Measurements from ENCODE around the gene NUP35. TPM values are rescaled to one million over a fixed set of nuclear protein-coding genes. Genes with fewer than 3 reads are reported as not detected.
A peak's percentile ranks its signal among the peaks of the same experiment; 100 is the strongest.

The NUP35 gene
- 16.1 and 25.3 TPM in 2 replicates for total RNA-seq

GRCh38 chr2:183124222-183124956 lies at the start of gene NUP35:
NUP35 (plus strand) TSS chr2:183124443; CDS start chr2:183124458, 15 bp downstream.
- peak; percentile 74 for DNase-seq (ENCODE audit: low read depth, low spot score)

- no peak for DNase-seq (ENCODE audit: low read depth, low spot score)
Observed at GRCh38 chr2:183078163-183078463, 46.1 kb upstream of the NUP35 start.

DNA sequence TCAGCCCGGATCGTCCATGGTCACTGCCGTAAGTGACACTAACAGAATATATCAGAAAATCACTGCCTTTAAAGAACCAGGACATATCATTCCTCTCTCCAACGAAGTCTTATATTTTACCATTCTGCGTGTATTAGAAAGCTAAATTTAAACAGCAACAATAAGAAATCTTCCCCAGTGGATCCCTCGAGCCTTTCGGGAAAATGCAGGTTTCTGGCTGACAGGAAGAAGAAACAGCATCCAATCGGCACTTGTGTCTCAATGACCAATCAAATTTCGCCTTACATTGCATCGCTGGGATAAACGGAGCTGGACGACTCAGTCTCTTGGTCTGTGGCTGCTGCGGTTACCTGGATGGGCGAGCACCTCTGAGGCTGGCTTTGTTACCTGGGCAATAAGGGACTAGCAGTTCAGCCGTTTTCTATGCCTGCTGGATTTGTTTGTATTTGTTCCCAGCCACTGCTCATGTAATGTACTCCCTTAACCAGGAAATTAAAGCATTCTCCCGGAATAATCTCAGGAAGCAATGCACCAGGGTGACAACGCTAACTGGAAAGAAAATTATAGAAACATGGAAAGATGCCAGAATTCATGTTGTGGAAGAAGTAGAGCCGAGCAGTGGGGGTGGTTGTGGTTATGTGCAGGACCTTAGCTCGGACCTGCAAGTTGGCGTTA lies 45.6 kb upstream of the NUP35 start, which contains the start of gene DUSP19:
TSS of gene DUSP19 (plus strand) at position 284 of the 675 bp plus-strand sequence. CDS start at position 471, 187 bp downstream.
- peak; percentile 69 for DNase-seq (ENCODE audit: low read depth, low spot score)

DNA sequence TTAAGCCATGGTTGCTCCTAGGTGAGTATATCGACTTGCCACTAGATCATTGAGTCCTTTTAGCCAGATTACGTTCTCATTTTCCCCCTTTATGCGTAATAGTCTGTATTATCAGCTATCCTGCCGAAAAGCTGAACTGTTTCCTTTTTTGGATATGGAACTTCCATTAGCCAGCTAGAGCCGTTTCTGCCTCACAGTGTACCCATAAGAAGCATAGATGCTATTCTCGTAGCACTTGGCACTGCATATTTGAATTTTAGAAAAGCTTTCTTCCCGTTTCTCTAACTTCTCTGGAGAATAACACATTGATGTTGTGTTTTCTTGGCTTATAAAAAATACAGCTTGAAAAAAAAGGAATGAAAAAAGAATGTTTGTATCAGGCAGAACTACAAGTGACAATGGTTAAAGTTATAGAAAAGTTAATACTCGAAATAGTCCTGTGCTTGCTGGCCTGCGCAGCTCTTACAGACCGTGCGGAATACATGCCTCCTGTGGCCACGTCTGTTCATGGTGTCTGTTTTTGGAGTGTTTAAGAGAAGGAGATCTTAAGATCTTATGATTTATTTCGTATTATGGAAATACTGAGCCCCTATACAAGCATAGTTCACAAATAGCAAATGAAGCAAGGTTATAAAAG lies 45.0 kb upstream of the NUP35 start:
- DNase-seq (ENCODE audit: low read depth, low spot score): no peak

DNA sequence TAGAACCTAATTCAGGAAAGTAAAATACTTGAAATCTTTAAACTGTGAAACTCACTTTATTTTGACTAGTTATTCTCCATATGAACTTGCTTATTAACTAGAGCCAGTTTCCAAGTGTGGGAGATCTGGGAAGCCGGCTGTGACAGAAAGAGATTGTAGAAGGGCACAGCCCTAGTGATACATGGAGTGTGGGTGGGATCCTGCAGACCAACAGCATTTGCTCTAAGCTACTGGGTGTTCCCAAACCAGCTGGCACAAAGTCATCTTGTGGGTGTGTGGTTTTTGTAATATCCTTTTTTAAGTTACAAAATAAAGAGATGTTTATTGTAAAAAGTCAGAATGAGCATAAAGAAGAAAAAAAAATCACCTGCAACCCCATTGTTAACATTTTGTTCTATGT lies 42.3 kb upstream of the NUP35 start:
- DNase-seq (ENCODE audit: low read depth, low spot score): no peak

GRCh38 chr2:183088061-183088460 lies 36.2 kb upstream of the NUP35 start:
- DNase-seq (ENCODE audit: low read depth, low spot score): no peak

DNA sequence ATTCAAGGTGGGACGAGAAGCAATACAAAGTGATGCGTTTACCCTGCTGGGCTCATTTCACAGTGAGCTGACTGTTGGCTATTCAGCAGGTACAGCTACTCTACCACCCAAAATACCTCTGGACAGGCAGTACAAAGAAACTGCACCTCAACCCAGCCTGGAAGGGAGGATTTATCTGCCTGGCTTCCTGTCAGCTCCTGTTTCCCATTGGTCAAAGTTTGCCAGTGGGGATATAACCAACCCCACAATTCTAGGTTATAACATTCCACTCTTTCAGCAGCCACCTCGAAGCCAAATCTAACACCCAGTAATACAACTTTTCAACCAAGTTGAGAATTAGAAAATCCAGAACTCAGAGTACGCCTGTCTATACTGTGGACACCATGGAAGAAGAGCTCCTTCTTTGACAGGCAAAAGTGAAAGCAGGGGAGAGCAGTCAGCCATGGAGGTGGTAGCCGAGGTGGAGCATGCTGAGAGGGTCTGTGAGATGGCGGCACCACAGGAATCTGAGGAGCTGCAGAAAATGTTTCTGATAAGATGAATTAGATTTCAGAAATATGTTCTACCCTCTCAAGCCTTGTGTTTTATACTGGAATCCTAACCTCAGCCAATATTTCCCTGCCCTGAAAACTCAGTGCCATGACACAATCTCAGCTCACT lies 34.9 kb upstream of the NUP35 start:
- no peak for DNase-seq (ENCODE audit: low read depth, low spot score)

- no peak for DNase-seq (ENCODE audit: low read depth, low spot score)
Observed at GRCh38 chr2:183091318-183091953, 32.8 kb upstream of the NUP35 start.

GRCh38 chr2:183091954-183092345 lies 32.3 kb upstream of the NUP35 start:
- DNase-seq (ENCODE audit: low read depth, low spot score): no peak

GRCh38 chr2:183093857-183094657 lies 30.2 kb upstream of the NUP35 start:
- DNase-seq (ENCODE audit: low read depth, low spot score): no peak

DNA sequence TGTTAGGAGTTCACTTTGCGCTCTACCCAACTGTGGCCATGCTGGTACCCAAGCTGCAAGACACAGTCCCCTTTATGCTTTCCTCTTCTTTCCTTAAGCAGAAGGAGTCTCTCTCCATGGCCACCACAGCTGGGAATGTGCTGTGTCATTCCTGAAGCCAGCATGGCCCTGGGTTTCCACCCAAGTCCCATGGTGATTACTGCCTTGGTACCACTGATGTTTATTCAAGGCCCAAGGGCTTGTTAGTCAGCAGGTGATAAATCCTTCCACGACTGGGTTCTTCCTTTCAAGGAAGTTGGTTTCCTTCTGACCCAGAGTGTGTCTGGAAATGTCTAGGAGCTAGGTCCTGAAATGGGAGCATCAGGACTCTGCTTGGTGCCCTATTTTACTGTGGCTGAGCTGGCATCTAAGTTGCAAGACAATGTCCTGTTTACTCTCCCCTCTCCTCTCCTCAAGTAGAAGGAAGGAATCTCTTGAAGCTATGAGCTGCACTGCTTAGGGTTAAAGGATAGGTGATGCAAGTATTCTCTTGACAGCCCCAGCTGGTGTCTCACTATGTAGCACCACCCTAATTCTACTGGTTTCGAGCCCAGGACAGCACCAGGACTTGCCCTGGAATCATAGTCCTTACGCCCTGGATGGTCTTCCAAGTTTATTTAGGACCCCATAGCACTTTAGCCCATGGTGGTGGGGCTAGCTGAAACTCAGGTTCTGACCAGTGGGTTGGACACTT lies 18.7 kb upstream of the NUP35 start:
- no peak for DNase-seq (ENCODE audit: low read depth, low spot score)

GRCh38 chr2:183112577-183112976 lies 11.7 kb upstream of the NUP35 start:
- DNase-seq (ENCODE audit: low read depth, low spot score): no peak

DNA sequence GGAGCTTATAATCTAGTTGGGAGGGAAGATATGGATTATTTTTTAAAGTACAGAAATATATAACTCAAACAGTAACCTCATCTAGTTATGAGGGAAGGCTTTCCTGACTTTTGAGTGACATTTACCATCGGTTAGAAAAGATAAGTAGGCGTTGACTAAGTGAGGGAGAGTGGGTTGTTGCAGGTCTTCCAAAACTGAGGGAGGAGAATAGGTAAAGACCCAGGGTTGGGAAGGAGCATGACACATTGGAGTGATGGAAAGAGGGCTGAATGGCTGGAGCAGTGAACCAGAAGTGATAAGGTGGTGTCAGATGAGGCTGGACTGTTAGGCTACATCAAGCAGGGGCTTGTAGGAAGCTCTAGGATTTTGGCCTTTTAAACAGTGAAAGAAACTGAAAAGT lies 10.6 kb upstream of the NUP35 start:
- DNase-seq (ENCODE audit: low read depth, low spot score): no peak

- no peak for DNase-seq (ENCODE audit: low read depth, low spot score)
Observed at GRCh38 chr2:183117226-183117625, 7.0 kb upstream of the NUP35 start.

DNA sequence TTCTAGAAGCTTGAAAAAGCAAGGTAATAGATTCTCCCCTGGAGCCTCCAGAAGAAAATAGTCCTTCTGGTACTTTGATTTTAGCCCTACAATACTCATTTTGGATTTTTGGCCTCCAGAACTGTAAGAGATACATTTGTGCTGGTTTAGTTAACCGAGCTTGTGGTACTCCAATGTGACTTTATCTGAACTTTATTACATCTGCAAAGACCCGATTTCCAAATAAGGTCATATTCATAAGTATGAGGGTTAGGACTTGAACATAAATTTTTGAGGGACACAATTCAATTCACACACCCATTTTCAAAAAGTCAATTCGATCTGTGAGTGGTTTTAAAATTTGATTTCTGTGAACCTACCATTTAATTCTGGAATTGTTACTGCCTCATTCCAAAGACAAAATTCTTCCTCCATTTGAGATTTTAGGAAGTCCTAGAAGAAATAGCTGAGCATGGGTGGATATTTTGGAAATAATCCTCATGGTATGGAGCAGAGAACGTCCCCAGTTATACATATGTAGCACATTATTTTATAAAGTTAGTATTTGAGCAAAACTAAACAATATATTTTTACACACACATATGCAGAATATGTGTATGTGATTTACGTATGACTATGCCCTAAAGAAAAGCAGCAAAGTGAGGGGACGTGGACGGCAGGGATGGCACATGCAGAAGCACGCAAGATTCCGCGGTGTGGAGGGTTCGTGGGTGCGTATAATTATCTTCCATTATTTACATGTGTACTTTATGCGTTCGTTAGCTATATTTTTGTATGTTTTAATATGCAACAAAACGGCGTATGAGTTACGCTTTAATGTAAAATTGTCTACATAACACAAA lies 905 bp upstream of the NUP35 start:
- no peak for DNase-seq (ENCODE audit: low read depth, low spot score)

DNA sequence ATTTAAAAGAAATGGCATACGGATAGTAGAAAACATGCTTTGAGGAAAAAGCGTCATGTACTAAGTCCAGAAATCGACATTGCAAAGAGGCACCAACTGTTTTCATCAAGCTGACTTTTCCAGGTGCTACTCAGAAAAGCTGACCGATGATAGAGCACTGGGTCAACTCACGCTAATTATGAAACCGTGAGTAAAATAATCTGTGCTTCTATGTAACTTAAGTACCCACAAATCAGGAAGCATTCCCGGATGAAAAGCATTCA lies 353 bp upstream of the NUP35 start:
- DNase-seq (ENCODE audit: low read depth, low spot score): no peak

GRCh38 chr2:183124957-183125255 lies 663 bp downstream of the NUP35 start:
- no peak for DNase-seq (ENCODE audit: low read depth, low spot score)

DNA sequence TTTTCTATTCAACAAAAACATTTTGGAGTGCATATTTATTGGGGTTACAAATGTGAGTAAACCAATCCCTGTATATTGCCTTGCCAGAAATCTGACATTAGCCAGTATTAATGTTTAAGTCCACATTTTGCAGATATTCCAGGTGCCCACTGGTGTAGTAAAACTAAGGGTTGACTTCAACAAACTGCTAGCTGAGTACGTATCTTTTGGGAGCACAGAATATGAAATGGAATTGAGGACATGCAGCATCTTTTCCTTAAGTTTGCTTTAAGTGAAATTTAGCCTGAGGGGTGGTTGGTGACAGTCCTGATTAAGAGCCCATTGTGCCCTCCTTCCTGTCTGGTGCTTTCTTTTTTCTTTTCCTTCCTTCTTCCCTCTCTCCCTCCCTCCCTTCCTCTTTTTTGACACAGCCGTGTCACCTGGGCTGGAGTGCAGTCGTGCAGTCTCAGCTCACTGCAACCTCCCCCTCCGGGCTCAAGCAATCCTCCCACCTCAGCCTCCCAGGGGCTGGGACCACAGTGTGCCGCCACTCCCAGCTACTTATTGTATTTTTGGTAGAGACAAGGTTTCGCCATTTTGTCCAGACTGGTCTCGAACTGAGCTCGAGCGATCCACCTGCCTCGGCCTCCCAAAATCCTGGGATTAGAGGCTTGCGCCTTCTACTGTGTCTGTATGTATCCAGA lies 1.6 kb downstream of the NUP35 start:
- DNase-seq (ENCODE audit: low read depth, low spot score): no peak

- DNase-seq (ENCODE audit: low read depth, low spot score): no peak
Observed at GRCh38 chr2:183126635-183127034, 2.4 kb downstream of the NUP35 start.
